Caco-2 (cell line): ENCODE measurements around the gene EFCAB14. TPM values are rescaled to one million over a fixed set of nuclear protein-coding genes. Genes with fewer than 3 reads are reported as not detected.

Source experiments
- BruUV-seq: library from RNA; stranded (reverse); fragments of 400-500 nt; replicated peaks from 2 replicates; lab custom pipeline; 2021; lab: Mats Ljungman, UMichigan
- CTCF ChIA-PET: fragments of 300-600 bp; sonication (Branson Sonifier 250); formaldehyde crosslinking; loops from one replicate; lab custom pipeline; 2022; ENCODE audit warnings: antibody characterized with exemption; lab: Charles Lee
- POLR2A ChIA-PET: fragments of 300-600 bp; sonication (Branson Sonifier 250); formaldehyde crosslinking; loops from one replicate; lab custom pipeline; 2022; ENCODE audit warnings: antibody characterized with exemption; lab: Charles Lee
- DNase-seq, 2 experiments: peaks; one replicate each; pipeline versions ENCODE4 v3.0.0 to v3.0.0-alpha.2; 2020 to 2022
- H3K27me3 ChIP-seq: replicated peaks from 2 replicates; pipeline ENCODE4 v1.6.0; 2011; ENCODE audit warnings: low read length; ENCODE audit not compliant: control insufficient read depth, insufficient read depth
- H3K36me3 ChIP-seq: 2 replicates; pipeline ENCODE4 v1.5.1; 2011; ENCODE audit warnings: low read length; ENCODE audit not compliant: control insufficient read depth, insufficient read depth
- H3K4me1 ChIP-seq: fragments of 250-450 bp; sonication (Bioruptor Pico); 2 replicates; pipeline ENCODE4 v1.5.1; 2020; ENCODE audit warnings: mild to moderate bottlenecking
- H3K4me3 ChIP-seq: 2 replicates; pipeline ENCODE4 v1.5.1; 2011; ENCODE audit warnings: low read depth, mild to moderate bottlenecking, control low read depth, low read length
- H3K9me3 ChIP-seq: fragments of 250-450 bp; sonication (Bioruptor Pico); 2 replicates; pipeline ENCODE4 v1.5.1; 2020; ENCODE audit warnings: mild to moderate bottlenecking, moderate library complexity
- H3K27ac Mint-ChIP-seq: one replicate; pipeline ENCODE4 v1.8.0; 2022; ENCODE audit warnings: mixed read lengths; ENCODE audit not compliant: unreplicated experiment
- H3K27me3 Mint-ChIP-seq: one replicate; pipeline ENCODE4 v1.8.0; 2022; ENCODE audit warnings: mixed read lengths; ENCODE audit not compliant: insufficient read depth, unreplicated experiment
- H3K36me3 Mint-ChIP-seq: one replicate; pipeline ENCODE4 v1.8.0; 2022; ENCODE audit warnings: mild to moderate bottlenecking, mixed read lengths; ENCODE audit not compliant: insufficient read depth, unreplicated experiment
- H3K4me1 Mint-ChIP-seq: one replicate; pipeline ENCODE4 v1.8.0; 2022; ENCODE audit warnings: low read depth, mixed read lengths; ENCODE audit not compliant: unreplicated experiment
- H3K4me3 Mint-ChIP-seq: one replicate; pipeline ENCODE4 v1.8.0; 2022; ENCODE audit warnings: mild to moderate bottlenecking, moderate library complexity, mixed read lengths; ENCODE audit not compliant: unreplicated experiment
- H3K9me3 Mint-ChIP-seq: one replicate; pipeline ENCODE4 v1.8.0; 2022; ENCODE audit warnings: mixed read lengths; ENCODE audit not compliant: unreplicated experiment
- intact Hi-C: fragments of 100-400 bp; cut with micrococcal nuclease; formaldehyde crosslinking; loops from one replicate; pipeline ENCODE4 v1.10.0; 2022; ENCODE audit not compliant: unreplicated experiment
- total RNA-seq: library from RNA; stranded (reverse); gene quantifications from 2 replicates; pipeline ENCODE4 v1.2.3, GENCODE V29; 2022
- TF ChIP-seq, protein P1 (sequence below), 2 experiments: fragments of 200-600 bp in 1 of 2; IDR thresholded peaks; 1 replicate in 1 of 2; 2 replicates in 1 of 2; pipeline versions ENCODE4 v1.5.1 to v1.8.0; 2011 to 2022; ENCODE audit warnings: antibody characterized with exemption in 1 of 2, control low read depth in 1 of 2, inconsistent platforms in 1 of 2, low read depth in 1 of 2, low read length in 1 of 2, mild to moderate bottlenecking in 1 of 2, moderate library complexity in 1 of 2; ENCODE audit not compliant: insufficient read depth in 1 of 2, severe bottlenecking in 1 of 2, unreplicated experiment in 1 of 2

The EFCAB14 gene
- total RNA-seq, 1 experiment from 2014 or later, result 60.3 TPM

DNA sequence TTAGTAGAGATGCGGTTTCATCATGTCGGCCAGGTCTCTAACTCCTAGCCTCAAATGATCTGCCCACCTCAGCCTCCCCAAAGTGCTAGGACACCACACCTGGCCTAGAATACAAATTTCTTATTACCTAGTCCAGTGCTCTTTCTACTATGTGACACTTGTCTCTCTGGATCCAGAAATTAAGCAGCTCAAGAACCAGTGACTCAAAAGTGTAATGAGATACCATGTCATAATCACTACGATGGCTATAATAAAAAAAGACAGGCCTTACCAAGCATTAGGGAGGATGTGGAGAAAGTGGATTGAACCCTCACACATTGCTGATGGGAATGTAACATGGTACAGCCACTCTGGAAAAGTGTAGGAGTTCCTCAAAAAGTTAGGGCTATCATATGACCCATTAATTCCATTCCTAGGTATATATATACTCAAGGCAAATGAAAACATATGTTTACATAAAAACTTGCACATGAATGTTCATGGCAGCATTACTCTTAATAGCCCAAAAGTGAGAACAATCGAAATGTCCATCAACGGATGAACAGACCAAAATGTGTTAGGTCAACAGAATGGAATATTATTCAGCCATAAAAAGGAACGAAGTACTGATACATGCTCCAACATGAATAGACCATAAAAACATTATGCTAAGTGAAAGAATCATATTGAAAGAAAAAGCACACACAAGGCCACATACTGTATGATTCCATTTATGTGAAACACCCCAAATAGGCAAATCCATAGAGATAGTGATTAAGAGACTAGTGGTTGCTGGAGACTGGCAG, 38.9 kb downstream of the EFCAB14 start:
- CTCF ChIA-PET, result no interaction called here
- TF ChIP-seq, protein P1, sequence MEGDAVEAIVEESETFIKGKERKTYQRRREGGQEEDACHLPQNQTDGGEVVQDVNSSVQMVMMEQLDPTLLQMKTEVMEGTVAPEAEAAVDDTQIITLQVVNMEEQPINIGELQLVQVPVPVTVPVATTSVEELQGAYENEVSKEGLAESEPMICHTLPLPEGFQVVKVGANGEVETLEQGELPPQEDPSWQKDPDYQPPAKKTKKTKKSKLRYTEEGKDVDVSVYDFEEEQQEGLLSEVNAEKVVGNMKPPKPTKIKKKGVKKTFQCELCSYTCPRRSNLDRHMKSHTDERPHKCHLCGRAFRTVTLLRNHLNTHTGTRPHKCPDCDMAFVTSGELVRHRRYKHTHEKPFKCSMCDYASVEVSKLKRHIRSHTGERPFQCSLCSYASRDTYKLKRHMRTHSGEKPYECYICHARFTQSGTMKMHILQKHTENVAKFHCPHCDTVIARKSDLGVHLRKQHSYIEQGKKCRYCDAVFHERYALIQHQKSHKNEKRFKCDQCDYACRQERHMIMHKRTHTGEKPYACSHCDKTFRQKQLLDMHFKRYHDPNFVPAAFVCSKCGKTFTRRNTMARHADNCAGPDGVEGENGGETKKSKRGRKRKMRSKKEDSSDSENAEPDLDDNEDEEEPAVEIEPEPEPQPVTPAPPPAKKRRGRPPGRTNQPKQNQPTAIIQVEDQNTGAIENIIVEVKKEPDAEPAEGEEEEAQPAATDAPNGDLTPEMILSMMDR (IDR thresholded peaks at IDR 0.05; ENCODE audit: insufficient read depth in 1 of 2, low read depth in 1 of 2, low read length in 1 of 2, severe bottlenecking in 1 of 2, unreplicated experiment in 1 of 2), result no peak
- no peaks in the 10 kb centered on the region for H3K9me3 Mint-ChIP-seq
- H3K4me3 ChIP-seq, result no peak overlapping the region
- H3K27me3 ChIP-seq, result no peaks in the 10 kb centered on the region
- no peak for DNase-seq
- H3K9me3 ChIP-seq, result no peaks in the 10 kb centered on the region
- no peak overlapping the region for H3K4me3 Mint-ChIP-seq
- no TSS peak for BruUV-seq
- H3K27ac Mint-ChIP-seq, result no peak overlapping the region
- POLR2A ChIA-PET, result no interaction called here
- H3K4me1 ChIP-seq, result no peaks in the 10 kb centered on the region
- peaks cover 24% of the 10 kb centered on the region for H3K36me3 Mint-ChIP-seq
- intact Hi-C loops, result no loop called here
- H3K36me3 ChIP-seq, result no peaks in the 10 kb centered on the region; the same call in 1 of the 2 replicates
- no peaks in the 10 kb centered on the region for H3K4me1 Mint-ChIP-seq
- H3K27me3 Mint-ChIP-seq, result no peaks in the 10 kb centered on the region

DNA sequence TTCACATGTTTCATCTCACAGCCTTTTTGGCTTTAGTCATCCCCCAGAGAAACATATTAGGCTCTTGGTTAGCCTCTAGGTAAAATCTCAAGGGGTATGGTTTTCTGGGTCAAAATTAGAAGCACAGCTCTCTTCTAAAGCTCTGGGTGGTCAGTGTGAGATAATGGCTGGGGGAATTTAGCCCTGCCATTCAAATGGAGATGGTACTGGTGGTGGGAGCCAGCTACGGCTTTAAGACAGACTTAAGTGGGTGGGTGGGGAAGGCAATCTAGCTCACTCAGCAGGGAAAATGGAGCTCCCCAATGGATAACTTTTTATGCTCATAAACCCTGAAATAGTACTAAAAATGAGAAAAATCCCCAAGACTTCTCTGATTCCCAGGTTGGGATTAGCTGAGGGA, 41.6 kb downstream of the EFCAB14 start:
- Mint-ChIP-seq H3K4me1 (no peaks in the 10 kb centered on the region), H3K27ac (no peak overlapping the region), H3K36me3 (peaks cover 24% of the 10 kb centered on the region), H3K4me3 (no peak overlapping the region), H3K9me3 (no peaks in the 10 kb centered on the region), H3K27me3 (no peaks in the 10 kb centered on the region)
- Histone ChIP-seq H3K4me1 (no peaks in the 10 kb centered on the region), H3K36me3 (no peaks in the 10 kb centered on the region; the same call in 1 of the 2 replicates), H3K4me3 (no peak overlapping the region), H3K9me3 (no peaks in the 10 kb centered on the region), H3K27me3 (no peaks in the 10 kb centered on the region)
- no peak for DNase-seq
- POLR2A ChIA-PET, result interaction anchor here (0.6 kb wide), 1 partner anchor 42 kb away, joined by 3 read pairs; no protein-coding TSS in a partner anchor
- CTCF ChIA-PET, result no interaction called here
- BruUV-seq, result no TSS peak
- intact Hi-C loops, result no loop called here
- TF ChIP-seq, protein P1 (IDR thresholded peaks at IDR 0.05; ENCODE audit: insufficient read depth in 1 of 2, low read depth in 1 of 2, low read length in 1 of 2, severe bottlenecking in 1 of 2, unreplicated experiment in 1 of 2), result no peak

DNA sequence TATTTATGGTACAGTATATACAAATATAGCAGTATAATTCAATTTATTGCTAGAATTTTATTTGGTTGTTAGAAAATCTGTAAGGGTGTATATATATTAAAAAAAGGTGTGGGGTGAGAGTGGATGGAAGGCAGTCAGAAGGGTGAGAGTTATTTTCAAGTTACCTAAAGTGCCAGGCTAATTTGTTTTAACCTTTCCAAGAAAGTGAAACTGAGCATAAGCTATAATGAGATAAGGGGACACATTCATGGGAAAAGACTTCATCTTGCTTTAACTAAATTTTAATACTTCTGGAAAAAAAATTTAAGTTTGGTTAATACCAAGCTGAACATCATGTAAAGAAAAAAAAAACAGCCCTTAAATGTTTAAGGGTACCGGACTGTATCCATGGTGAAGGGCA, 42.4 kb downstream of the EFCAB14 start:
- Histone ChIP-seq H3K27me3 (no peaks in the 10 kb centered on the region), H3K4me3 (no peak overlapping the region), H3K9me3 (no peaks in the 10 kb centered on the region), H3K4me1 (no peaks in the 10 kb centered on the region), H3K36me3 (no peaks in the 10 kb centered on the region; the same call in 1 of the 2 replicates)
- Mint-ChIP-seq H3K9me3 (no peaks in the 10 kb centered on the region), H3K36me3 (peaks cover 24% of the 10 kb centered on the region), H3K4me1 (no peaks in the 10 kb centered on the region), H3K4me3 (no peak overlapping the region), H3K27me3 (no peaks in the 10 kb centered on the region), H3K27ac (no peak overlapping the region)
- intact Hi-C loops, result no loop called here
- DNase-seq, result no peak
- BruUV-seq, result no TSS peak
- TF ChIP-seq, protein P1 (IDR thresholded peaks at IDR 0.05; ENCODE audit: insufficient read depth in 1 of 2, low read depth in 1 of 2, low read length in 1 of 2, severe bottlenecking in 1 of 2, unreplicated experiment in 1 of 2), result no peak
- POLR2A ChIA-PET, result no interaction called here
- CTCF ChIA-PET, result no interaction called here
